GM21619 (cell line): ENCODE data around the gene DHX8.

Experiments used
- ATAC-seq: cut with Tn5 transposase; IDR thresholded peaks from one replicate; pipeline ENCODE4 v1.9.1; 2021; ENCODE audit not compliant: unreplicated experiment

DHX8 gene

GRCh38 chr17:43545383-43545632 is 61.5 kb downstream of the DHX8 start:
- ATAC-seq = no peak

- ATAC-seq = peak; percentile 81
Measured at GRCh38 chr17:43546319-43547188, 62.8 kb downstream of the DHX8 start, which contains the start of gene ETV4. Gene ETV4, minus strand, starts transcription at chr17:43546340. Its CDS starts 723 bp downstream, at chr17:43545617.

GRCh38 chr17:43547189-43547550 is 63.4 kb downstream of the DHX8 start:
- ATAC-seq = no peak

GRCh38 chr17:43547659-43548256 is 64.0 kb downstream of the DHX8 start:
- no peak for ATAC-seq

GRCh38 chr17:43548689-43549379 is 65.1 kb downstream of the DHX8 start:
- ATAC-seq = no peak

- no peak for ATAC-seq
Measured at GRCh38 chr17:43549496-43549895, 65.7 kb downstream of the DHX8 start.

GRCh38 chr17:43550754-43551153 is 67.0 kb downstream of the DHX8 start:
- no peak for ATAC-seq

- ATAC-seq = no peak
Measured at GRCh38 chr17:43552229-43552837, 68.6 kb downstream of the DHX8 start.

GRCh38 chr17:43553573-43553972 is 69.8 kb downstream of the DHX8 start:
- no peak for ATAC-seq

GRCh38 chr17:43554857-43555256 is 71.1 kb downstream of the DHX8 start:
- ATAC-seq = no peak

- ATAC-seq = no peak
Measured at GRCh38 chr17:43556292-43556691, 72.5 kb downstream of the DHX8 start.

- ATAC-seq = no peak
Measured at GRCh38 chr17:43558805-43559160, 75.0 kb downstream of the DHX8 start.

GRCh38 chr17:43559161-43559816 is 75.5 kb downstream of the DHX8 start:
- ATAC-seq = no peak

- ATAC-seq = no peak
Measured at GRCh38 chr17:43560461-43561427, 77.0 kb downstream of the DHX8 start.

- ATAC-seq = no peak
Measured at GRCh38 chr17:43562679-43563599, 79.2 kb downstream of the DHX8 start.

- no peak for ATAC-seq
Measured at GRCh38 chr17:43563600-43564594, 80.1 kb downstream of the DHX8 start.

GRCh38 chr17:43568506-43569082 is 84.8 kb downstream of the DHX8 start:
- ATAC-seq = no peak
